Stimulated activated CD4-positive, alpha-beta T cell treated with anti-CD3 and anti-CD28 coated beads, Interleukin-15, amount 100 ng/mL, for 1 hour (primary cell): ENCODE data around the gene CSAD.
"Not testable (repeated sequence)": the region's sequence is repeated elsewhere in the genome, so short reads cannot be mapped to it uniquely, and the experiment has no call there.

Source experiments
- DNase-seq, 2 donors: peaks; one replicate each; pipeline ENCODE4 v3.0.0-alpha.2; 2020; ENCODE audit warnings: low read depth in 1 of 2, low spot score in 1 of 2

CSAD gene

GRCh38 chr12:53180931-53181645, 363 bp upstream of the CSAD start:
- DNase-seq: peak; percentile 61 to 70

GRCh38 chr12:53179687-53180219, 972 bp downstream of the CSAD start:
- no peak for DNase-seq

GRCh38 chr12:53178803-53179202, 1.9 kb downstream of the CSAD start:
- not testable (repeated sequence) for DNase-seq

GRCh38 chr12:53177447-53177846, 3.3 kb downstream of the CSAD start:
- DNase-seq: not testable (repeated sequence)

GRCh38 chr12:53176750-53177149, 4.0 kb downstream of the CSAD start:
- DNase-seq: no peak

- no peak for DNase-seq
Observed at GRCh38 chr12:53174881-53175491, 5.7 kb downstream of the CSAD start.

- DNase-seq: no peak
Observed at GRCh38 chr12:53173085-53173715, 7.5 kb downstream of the CSAD start.

GRCh38 chr12:53172352-53172751, 8.4 kb downstream of the CSAD start:
- DNase-seq: no peak

GRCh38 chr12:53171725-53172329, 8.9 kb downstream of the CSAD start:
- no peak for DNase-seq

- no peak for DNase-seq
Observed at GRCh38 chr12:53170876-53171724, 9.6 kb downstream of the CSAD start.

- no peak for DNase-seq
Observed at GRCh38 chr12:53170215-53170614, 10.5 kb downstream of the CSAD start.

GRCh38 chr12:53169644-53170043, 11.1 kb downstream of the CSAD start:
- DNase-seq: no peak

- DNase-seq: no peak
Observed at GRCh38 chr12:53166837-53167236, 13.9 kb downstream of the CSAD start.

GRCh38 chr12:53163008-53163407, 17.7 kb downstream of the CSAD start:
- DNase-seq: not testable (repeated sequence)

GRCh38 chr12:53161119-53161911, 19.4 kb downstream of the CSAD start:
- DNase-seq: no peak

GRCh38 chr12:53160673-53161072, 20.1 kb downstream of the CSAD start:
- no peak for DNase-seq

GRCh38 chr12:53160000-53160399, 20.7 kb downstream of the CSAD start:
- DNase-seq: no peak

- peak; percentile 73 to 82 for DNase-seq
Observed at GRCh38 chr12:53159195-53159839, 21.4 kb downstream of the CSAD start.

GRCh38 chr12:53152390-53152789, 28.3 kb downstream of the CSAD start:
- DNase-seq: no peak
